Embryonic facial prominence (tissue), 1 donor: Measurements from ENCODE around the gene ANKRD11.
"Not testable (repeated sequence)": the region's sequence is repeated elsewhere in the genome, so short reads cannot be mapped to it uniquely, and the experiment has no call there.

Experiments used
- DNase-seq: peaks from one replicate; pipeline ENCODE4 v3.0.0-alpha.2; 2016; ENCODE audit errors: extremely low spot score

Gene ANKRD11

GRCh38 chr16:89349947-89350633 lies 140.3 kb downstream of the ANKRD11 start:
- no peak for DNase-seq

GRCh38 chr16:89347807-89348206 lies 142.6 kb downstream of the ANKRD11 start:
- no peak for DNase-seq

- DNase-seq: no peak
Observed at GRCh38 chr16:89346869-89347268, 143.5 kb downstream of the ANKRD11 start.

GRCh38 chr16:89345642-89346150 lies 144.7 kb downstream of the ANKRD11 start:
- no peak for DNase-seq

- DNase-seq: no peak
Observed at GRCh38 chr16:89344846-89345611, 145.3 kb downstream of the ANKRD11 start.

GRCh38 chr16:89344458-89344834 lies 145.9 kb downstream of the ANKRD11 start:
- no peak for DNase-seq

GRCh38 chr16:89343501-89344457 lies 146.6 kb downstream of the ANKRD11 start:
- DNase-seq: no peak

GRCh38 chr16:89341697-89342694 lies 148.4 kb downstream of the ANKRD11 start:
- no peak for DNase-seq

- no peak for DNase-seq
Observed at GRCh38 chr16:89341279-89341678, 149.1 kb downstream of the ANKRD11 start.

- DNase-seq: no peak
Observed at GRCh38 chr16:89338863-89339262, 151.5 kb downstream of the ANKRD11 start.

GRCh38 chr16:89337965-89338364 lies 152.4 kb downstream of the ANKRD11 start:
- no peak for DNase-seq

GRCh38 chr16:89335803-89336485 lies 154.4 kb downstream of the ANKRD11 start:
- no peak for DNase-seq

GRCh38 chr16:89334988-89335802 lies 155.2 kb downstream of the ANKRD11 start:
- no peak for DNase-seq

- no peak for DNase-seq
Observed at GRCh38 chr16:89334461-89334860, 155.9 kb downstream of the ANKRD11 start.

GRCh38 chr16:89334050-89334449 lies 156.3 kb downstream of the ANKRD11 start:
- no peak for DNase-seq

- DNase-seq: not testable (repeated sequence)
Observed at GRCh38 chr16:89333401-89334001, 156.9 kb downstream of the ANKRD11 start.

GRCh38 chr16:89332902-89333245 lies 157.5 kb downstream of the ANKRD11 start:
- DNase-seq: no peak

GRCh38 chr16:89332243-89332901 lies 158.0 kb downstream of the ANKRD11 start:
- no peak for DNase-seq
